ENCODE results near the gene ASB9.

DNA sequence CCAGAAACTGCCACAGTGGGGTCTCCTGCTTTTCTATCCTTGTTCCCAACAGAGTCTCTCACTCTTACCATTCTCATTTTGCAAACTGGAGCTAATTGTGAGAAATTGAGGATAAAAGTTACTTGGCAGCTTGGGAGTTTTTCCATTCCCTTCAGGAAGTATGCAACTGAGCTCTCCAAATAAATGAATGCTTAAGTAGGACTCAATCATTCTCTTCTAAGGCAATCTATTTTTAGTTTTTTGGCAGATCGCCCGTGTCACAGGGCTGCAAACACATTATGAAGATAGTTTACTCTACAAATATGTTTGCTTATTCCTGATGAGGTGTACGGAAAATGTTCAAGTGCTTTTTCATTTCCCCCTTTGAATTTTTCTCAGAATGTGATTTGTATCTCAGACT, 40.2 kb upstream of the ASB9 start:
- TF ChIP-seq, protein P1, sequence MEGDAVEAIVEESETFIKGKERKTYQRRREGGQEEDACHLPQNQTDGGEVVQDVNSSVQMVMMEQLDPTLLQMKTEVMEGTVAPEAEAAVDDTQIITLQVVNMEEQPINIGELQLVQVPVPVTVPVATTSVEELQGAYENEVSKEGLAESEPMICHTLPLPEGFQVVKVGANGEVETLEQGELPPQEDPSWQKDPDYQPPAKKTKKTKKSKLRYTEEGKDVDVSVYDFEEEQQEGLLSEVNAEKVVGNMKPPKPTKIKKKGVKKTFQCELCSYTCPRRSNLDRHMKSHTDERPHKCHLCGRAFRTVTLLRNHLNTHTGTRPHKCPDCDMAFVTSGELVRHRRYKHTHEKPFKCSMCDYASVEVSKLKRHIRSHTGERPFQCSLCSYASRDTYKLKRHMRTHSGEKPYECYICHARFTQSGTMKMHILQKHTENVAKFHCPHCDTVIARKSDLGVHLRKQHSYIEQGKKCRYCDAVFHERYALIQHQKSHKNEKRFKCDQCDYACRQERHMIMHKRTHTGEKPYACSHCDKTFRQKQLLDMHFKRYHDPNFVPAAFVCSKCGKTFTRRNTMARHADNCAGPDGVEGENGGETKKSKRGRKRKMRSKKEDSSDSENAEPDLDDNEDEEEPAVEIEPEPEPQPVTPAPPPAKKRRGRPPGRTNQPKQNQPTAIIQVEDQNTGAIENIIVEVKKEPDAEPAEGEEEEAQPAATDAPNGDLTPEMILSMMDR (IDR thresholded peaks at IDR 0.05), result no peak
- TF ChIP-seq POLR2A (IDR thresholded peaks at IDR 0.05), result no peak
